HG03039 (cell line): ENCODE data around the gene KIF2C.
"Not testable (repeated sequence)": the region's sequence is repeated elsewhere in the genome, so short reads cannot be mapped to it uniquely, and the experiment has no call there.

Experiments
- ATAC-seq: cut with Tn5 transposase; IDR thresholded peaks from one replicate; pipeline ENCODE4 v1.9.1; 2021; ENCODE audit warnings: mild to moderate bottlenecking, moderate library complexity; ENCODE audit not compliant: unreplicated experiment

The KIF2C gene

DNA sequence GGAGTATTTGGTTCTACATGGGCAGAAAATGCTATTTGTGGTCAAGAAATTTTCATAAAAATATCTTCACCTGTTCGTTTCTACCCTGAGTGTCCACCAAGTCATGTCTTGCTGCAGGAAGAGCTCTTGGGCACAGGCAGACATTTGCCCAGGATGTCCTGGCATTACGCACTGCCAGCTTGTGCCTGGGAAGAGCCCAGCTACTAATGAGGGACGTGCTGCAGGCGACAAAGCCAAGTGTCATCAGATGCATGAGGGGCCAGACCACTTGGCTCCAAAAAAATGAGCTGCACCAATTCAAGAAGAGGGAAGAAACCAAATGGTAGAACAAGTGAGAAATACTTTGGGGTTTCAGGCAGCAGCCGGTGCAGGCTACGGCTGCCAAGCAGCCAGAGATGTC, 21.5 kb upstream of the KIF2C start:
- ATAC-seq = no peak

GRCh38 chr1:44719318-44719717, 20.3 kb upstream of the KIF2C start:
- ATAC-seq = no peak

DNA sequence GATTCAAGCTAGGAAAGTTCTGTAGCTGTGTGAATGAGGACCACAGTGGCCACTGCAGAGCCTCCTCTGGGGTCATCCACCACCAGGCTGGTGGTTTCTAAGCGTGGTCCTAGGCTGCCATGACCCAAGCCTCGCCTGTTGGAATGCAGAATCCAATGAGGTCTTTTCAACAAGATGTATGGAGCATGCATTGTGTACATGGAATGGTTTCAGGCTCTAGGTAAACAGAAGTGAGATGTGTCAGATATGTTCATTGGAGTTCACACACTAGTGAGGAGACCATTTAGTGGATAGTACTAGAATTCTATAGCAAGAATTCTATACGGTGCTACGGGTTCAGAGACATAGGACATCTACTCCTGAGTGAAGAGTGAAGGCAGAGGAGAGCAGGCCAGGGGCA, 19.4 kb upstream of the KIF2C start:
- ATAC-seq = no peak

DNA sequence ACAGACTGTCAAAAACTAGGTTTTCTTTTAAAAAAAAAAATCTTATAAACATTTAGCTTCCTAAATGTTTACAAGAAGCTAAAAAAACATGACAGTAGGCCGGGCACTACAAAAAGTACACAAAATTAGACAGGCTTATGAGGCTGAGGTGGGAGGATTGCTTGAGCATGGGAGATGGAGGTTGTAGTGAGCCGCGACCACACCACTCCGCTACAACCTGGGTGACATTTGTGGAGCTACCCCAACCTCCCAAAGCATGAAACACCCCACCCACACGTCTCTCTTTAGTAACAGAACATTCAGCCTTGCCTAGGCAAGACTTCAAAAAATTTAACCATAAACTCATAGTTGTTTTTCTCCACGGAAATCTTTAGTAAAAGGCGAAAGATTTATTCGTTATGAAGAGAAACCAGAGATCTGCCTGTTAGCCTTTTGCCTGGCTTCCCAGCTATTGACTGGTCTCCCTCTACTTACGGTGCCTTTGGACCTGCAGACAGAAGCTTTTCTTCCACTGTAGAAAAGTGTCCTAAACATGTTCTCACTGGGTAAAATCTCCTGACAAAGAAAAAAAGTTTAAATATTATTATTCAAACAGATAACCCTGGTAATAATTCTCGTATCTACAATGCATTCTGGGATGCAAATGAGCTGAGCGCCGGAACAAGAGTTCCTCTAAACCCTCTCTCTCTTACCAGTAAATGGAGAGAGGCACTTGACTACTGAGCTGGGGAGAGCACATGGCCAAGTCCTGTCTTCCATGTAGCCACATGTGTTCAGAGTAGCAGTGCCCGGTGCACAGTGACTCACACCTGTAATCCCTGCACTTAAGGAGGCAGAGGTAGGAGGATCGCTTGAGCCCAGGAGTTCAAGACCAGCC, 17.9 kb upstream of the KIF2C start:
- peak; percentile 58 for ATAC-seq

DNA sequence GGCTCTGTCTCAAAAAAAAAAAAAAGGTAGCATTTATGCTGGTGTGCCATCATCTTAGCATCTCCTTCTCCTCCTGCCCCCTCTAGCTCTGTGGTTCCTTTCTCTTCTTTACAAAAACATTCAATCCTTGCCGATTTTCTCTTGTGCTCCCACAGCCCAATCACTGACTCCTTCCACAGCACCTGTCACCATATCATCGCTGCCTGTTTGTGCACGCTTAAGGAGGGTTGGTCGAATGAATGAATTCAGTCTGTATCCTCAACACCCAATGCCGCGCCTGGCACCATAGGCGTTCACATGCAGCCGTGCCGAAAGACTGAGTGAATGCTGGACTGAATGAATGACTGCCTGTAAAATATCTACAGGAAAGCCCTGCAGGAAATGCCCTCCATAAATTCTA, 16.6 kb upstream of the KIF2C start:
- ATAC-seq = no peak

DNA sequence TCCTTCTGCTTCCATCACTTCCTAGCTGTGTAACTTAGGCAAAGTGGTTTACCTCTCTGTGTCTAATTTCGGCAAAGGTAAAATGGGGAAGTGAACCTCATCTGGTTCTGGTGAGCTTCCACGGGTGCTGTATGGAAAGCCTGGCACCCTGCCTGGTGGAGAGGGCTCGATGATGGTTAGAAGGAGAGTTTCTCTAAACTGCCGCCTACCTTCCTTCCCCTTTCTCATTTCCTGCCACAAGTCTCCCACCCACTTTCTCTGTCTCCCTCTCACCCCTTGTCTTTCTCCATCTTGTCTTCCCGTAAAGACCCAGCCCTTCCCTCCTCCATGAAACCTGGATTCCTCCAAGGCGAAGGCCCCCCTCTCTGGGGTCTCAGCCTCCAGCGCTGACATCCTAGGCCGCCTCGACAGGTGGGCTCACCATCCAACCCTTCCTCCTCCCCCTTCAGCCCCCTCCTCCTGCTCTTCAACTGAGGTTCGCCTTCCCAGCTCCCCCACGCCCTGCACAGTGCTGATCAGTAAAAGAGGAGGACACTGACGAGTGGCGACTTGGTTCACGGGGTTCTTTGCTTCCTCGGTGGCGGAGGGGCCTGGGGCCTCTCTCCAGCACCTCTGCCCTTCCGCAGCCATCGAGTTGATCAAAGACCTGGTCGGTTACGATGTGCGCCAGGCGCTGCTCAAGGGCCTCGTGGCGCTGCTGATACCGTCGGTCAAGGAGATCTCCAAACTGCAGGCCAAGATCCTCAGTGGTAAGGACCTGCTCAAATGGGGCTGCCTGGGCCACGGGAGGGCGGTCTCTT, 15.9 kb upstream of the KIF2C start:
- ATAC-seq = no peak

- no peak for ATAC-seq
Observed at GRCh38 chr1:44724296-44724954, 15.2 kb upstream of the KIF2C start.

GRCh38 chr1:44724955-44725698, 14.5 kb upstream of the KIF2C start:
- no peak for ATAC-seq

GRCh38 chr1:44730741-44731512, 8.7 kb upstream of the KIF2C start, which contains the start of gene RNU5D-1:
Gene RNU5D-1 (minus strand): TSS chr1:44731170.
- ATAC-seq = peak; percentile 63

DNA sequence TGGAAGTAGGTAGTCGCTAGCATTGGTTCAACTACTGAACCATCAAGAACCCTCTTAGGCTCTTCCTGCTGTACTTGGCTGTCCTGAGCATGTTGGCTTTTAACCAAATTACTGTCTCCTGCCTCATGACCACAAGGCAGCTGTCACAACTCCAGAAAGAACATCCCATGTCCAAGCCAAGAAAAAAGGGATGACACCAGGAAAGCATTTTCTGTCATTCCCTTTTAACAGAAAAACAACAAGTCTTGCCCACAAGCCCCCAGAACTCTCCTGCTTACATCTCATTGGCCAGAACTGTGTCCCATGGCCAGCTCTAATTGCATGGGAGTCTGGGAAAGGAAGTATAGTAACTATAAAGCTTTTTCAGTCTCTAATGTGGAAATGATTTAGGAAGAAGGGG, 6.3 kb upstream of the KIF2C start:
- ATAC-seq = no peak

DNA sequence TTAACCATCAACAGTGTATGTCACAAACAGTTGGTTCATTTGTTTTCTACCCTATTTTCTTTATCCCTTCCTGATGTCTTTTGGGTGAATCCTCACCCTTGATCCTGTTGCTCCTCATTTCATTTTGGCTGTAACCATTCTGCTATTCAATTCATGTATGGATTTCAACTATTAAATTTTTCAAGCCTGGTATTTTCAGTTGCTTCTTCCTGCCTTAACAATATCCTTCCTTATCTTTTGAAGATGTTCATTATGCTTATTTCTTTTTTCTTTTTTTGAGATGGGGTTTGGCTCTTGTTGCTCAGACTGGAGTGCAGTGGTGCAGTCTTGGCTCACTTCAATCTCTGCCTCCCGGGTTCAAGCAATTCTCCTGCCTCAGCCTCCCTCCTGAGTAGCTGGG, 5.9 kb upstream of the KIF2C start:
- ATAC-seq = no peak

DNA sequence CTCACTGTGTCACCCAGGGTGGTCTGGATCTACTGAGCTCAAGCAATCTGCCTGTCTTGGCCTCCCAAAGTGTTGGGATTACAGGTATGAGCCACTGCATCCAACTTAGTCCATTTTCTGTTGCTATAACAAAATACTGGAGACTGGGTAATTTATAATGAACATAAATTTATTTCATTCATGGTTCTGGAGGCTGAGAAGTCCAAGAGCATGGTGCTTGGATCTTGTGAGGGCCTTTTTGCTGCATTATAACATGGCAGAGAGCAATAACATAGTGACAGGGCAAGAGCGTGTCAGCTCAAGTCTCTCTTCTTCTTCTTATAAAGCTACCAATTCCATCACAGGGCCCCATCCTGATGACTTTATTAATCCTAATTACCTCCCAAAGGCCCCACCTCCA, 3.6 kb upstream of the KIF2C start:
- ATAC-seq = no peak

DNA sequence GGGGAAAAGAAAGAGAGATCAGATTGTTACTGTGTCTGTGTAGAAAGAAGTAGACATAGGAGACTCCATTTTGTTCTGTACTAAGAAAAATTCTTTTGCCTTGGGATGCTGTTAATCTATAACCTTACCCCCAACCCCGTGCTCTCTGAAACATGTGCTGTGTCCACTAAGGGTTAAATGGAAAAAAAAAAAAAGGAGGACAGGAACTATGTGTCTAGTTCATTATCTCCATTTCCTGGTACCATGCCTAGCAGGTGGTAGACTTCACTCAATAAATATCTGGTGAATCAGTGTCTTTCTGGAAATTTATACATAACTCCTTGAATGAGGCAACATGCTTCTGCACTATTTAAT, 707 bp upstream of the KIF2C start:
- ATAC-seq = not testable (repeated sequence)

- no peak for ATAC-seq
Observed at GRCh38 chr1:44740179-44740617, 561 bp downstream of the KIF2C start.

- ATAC-seq = no peak
Observed at GRCh38 chr1:44743211-44743610, 3.6 kb downstream of the KIF2C start.

- ATAC-seq = no peak
Observed at GRCh38 chr1:44747878-44748277, 8.2 kb downstream of the KIF2C start.

- no peak for ATAC-seq
Observed at GRCh38 chr1:44757420-44757819, 17.8 kb downstream of the KIF2C start.

DNA sequence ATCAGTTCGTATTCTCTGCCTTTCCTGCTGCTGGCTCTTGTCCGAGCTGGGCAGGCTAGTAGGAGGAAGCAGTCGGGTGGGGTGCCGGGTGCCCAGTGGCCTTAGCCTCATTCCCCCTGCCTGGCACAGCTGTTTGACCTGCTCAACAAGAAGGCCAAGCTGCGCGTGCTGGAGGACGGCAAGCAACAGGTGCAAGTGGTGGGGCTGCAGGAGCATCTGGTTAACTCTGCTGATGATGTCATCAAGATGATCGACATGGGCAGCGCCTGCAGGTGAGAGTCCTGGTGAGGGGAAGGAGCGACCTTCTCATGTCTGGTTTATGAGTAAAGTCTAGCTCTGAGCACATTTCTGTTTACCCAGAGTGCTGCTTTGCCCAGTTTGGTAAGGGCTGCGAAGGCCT, 19.4 kb downstream of the KIF2C start:
- no peak for ATAC-seq

DNA sequence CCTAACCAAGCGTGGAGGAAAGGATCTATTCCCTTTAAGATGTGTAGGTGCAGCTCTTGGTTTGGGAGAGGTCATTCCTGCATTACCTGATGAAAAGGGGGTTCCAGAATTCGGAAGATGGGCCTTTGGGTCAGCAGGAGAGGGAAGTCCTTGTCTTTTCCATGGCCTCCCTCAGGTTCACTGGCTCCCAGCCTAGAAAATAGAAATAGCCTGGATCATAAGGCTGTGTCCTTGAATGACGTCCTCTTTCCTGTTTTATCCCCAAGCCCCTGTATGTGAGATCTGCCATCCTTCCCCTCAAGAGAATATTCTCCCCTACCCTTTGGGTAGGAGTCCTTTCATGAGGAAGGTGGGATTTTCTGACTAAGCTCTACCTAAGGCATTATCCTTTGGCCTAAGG, 21.2 kb downstream of the KIF2C start:
- ATAC-seq = no peak

DNA sequence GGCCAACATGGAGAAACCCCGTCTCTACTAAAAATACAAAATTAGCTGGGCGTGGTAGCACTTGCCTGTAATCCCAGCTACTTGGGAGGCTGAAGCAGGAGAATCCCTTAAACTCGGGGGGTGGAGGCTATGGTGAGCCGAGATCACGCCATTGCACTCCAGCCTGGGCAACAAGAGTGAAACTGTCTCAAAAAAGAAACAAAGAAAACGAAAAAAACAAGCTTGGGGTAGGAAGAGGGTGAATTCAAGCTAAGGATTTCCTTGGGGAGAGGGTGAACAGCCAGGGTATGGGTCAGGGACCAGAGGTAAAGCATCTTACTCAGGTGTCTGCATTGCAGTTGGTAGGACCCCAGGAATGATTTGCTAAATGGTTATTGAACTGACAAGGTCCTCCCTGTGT, 26.8 kb downstream of the KIF2C start:
- not testable (repeated sequence) for ATAC-seq
